K562 (cell line): ENCODE data around the gene SPEM3. TPM values are rescaled to one million over a fixed set of nuclear protein-coding genes. Genes with fewer than 3 reads are reported as not detected.

Experiments used
- ATAC-seq: fragments of 200-7000 bp; cut with Tn5 transposase; 3 replicates; pipeline ENCODE4 v1.9.1; 2020; ENCODE audit warnings: moderate library complexity
- BruUV-seq: library from RNA; stranded (reverse); fragments of 400-500 nt; replicated peaks from 2 replicates; lab custom pipeline; 2021; lab: Mats Ljungman, UMichigan
- CTCF ChIA-PET: fragments of 300-600 bp; formaldehyde crosslinking; extraction: SDS; loops from one replicate; lab custom pipeline; 2021; ENCODE audit warnings: low intra/inter-chr PET ratio; lab: Yijun Ruan, JAX
- POLR2A ChIA-PET: fragments of 300-600, 350-650 bp; sonication (Branson Sonifier 250); formaldehyde crosslinking; extraction: SDS; loops from one replicate; lab custom pipeline; 2021; ENCODE audit warnings: antibody characterized with exemption, inconsistent platforms; lab: Yijun Ruan, JAX
- DNase-seq, 4 experiments: peaks; one replicate each; pipeline versions ENCODE4 v3.0.0 to v3.0.0-alpha.2; 2011 to 2018; ENCODE audit warnings: low spot score in 3 of 4, mixed read lengths in 3 of 4; ENCODE audit errors: extremely low read depth in 1 of 4
- FAIRE-seq: peaks from 2 replicates; lab custom pipeline; 2011; peaks lifted over from hg19 to GRCh38; lab: Jason Lieb, UNC
- H2AFZ ChIP-seq: 2 replicates; pipeline ENCODE4 v1.6.0; 2011; ENCODE audit warnings: low read depth, low read length, control low read depth, inconsistent platforms
- H3K27ac ChIP-seq: fragments of 200-600 bp; 3 replicates; pipeline ENCODE4 v1.8.0; 2011; ENCODE audit warnings: low read depth, mild to moderate bottlenecking, control low read depth, inconsistent platforms, low read length, moderate library complexity, mixed read lengths; ENCODE audit errors: extremely low read depth
- H3K27me3 ChIP-seq, 2 experiments: fragments of 300-600 bp in 1 of 2; 2 replicates in 1 of 2; 3 replicates in 1 of 2; pipeline versions ENCODE4 v1.6.0 to v1.8.0; 2011; ENCODE audit warnings: inconsistent platforms in 2 of 2, low read length in 2 of 2, mild to moderate bottlenecking in 1 of 2, mixed read lengths in 1 of 2, moderate library complexity in 1 of 2; ENCODE audit not compliant: control insufficient read depth in 2 of 2, insufficient read depth in 2 of 2
- H3K36me3 ChIP-seq: fragments of 300-600 bp; 3 replicates; pipeline ENCODE4 v1.8.0; 2011; ENCODE audit warnings: mild to moderate bottlenecking, low read length, inconsistent platforms; ENCODE audit not compliant: control insufficient read depth, insufficient read depth
- H3K4me1 ChIP-seq, 2 experiments: fragments of 200-600 bp in 1 of 2; replicated peaks in 1 of 2; 2 replicates in 1 of 2; 3 replicates in 1 of 2; pipeline versions ENCODE4 v1.5.1 to v1.8.0; 2011; ENCODE audit warnings: inconsistent platforms in 2 of 2, low read length in 2 of 2, mild to moderate bottlenecking in 1 of 2, mixed read lengths in 1 of 2, moderate library complexity in 1 of 2; ENCODE audit not compliant: control insufficient read depth in 2 of 2, insufficient read depth in 2 of 2
- H3K4me2 ChIP-seq: 2 replicates; pipeline ENCODE4 v1.6.1; 2011; ENCODE audit warnings: low read length, control low read depth, inconsistent platforms, mixed read lengths; ENCODE audit not compliant: insufficient read depth
- H3K4me3 ChIP-seq: fragments of 200-600 bp; sonication (generic), shearing (Covaris generic); 2 replicates; pipeline ENCODE4 v1.5.1; 2016; ENCODE audit warnings: control low read depth, inconsistent platforms
- H3K79me2 ChIP-seq: fragments of 200-600 bp; 3 replicates; pipeline ENCODE4 v1.8.0; 2011; ENCODE audit warnings: low read length, inconsistent platforms; ENCODE audit not compliant: control insufficient read depth, insufficient read depth
- H3K9ac ChIP-seq, 2 experiments: 2 replicates each; pipeline versions ENCODE4 v1.6.0 to v1.6.1; 2011; ENCODE audit warnings: low read depth in 2 of 2, low read length in 2 of 2, control low read depth in 1 of 2, inconsistent platforms in 1 of 2, mild to moderate bottlenecking in 1 of 2, mixed read lengths in 1 of 2; ENCODE audit not compliant: insufficient read depth in 1 of 2
- H3K9me1 ChIP-seq: one replicate; pipeline ENCODE4 v1.6.0; 2011; ENCODE audit warnings: inconsistent platforms, mild to moderate bottlenecking, low read length, moderate library complexity; ENCODE audit not compliant: control insufficient read depth, insufficient read depth
- H3K9me3 ChIP-seq: replicated peaks from 2 replicates; pipeline ENCODE4 v1.5.1; 2011; ENCODE audit warnings: low read depth, low read length, inconsistent platforms; ENCODE audit not compliant: control insufficient read depth, insufficient read depth
- H4K20me1 ChIP-seq: replicated peaks from 2 replicates; pipeline ENCODE4 v1.6.1; 2011; ENCODE audit warnings: low read length, inconsistent platforms, mixed read lengths; ENCODE audit not compliant: control insufficient read depth, insufficient read depth
- CC2D1A ChIP-seq: fragments of 450-650 bp; IDR thresholded peaks from 2 replicates; pipeline ENCODE4 v1.6.1; 2017; ENCODE audit warnings: mild to moderate bottlenecking
- FOSL1 ChIP-seq: fragments of 200-800 bp; sonication (Bioruptor generic); conservative IDR thresholded peaks from 2 replicates; pipeline ENCODE4 v1.6.1; 2016; ENCODE audit warnings: missing genetic modification characterization, missing compliant biosample characterization
- HDAC3 ChIP-seq: fragments of 450-650 bp; IDR thresholded peaks from 2 replicates; pipeline ENCODE4 v1.6.1; 2018; ENCODE audit warnings: borderline replicate concordance, mild to moderate bottlenecking, moderate library complexity; ENCODE audit not compliant: partially characterized antibody
- ZNF140 ChIP-seq: fragments of 250-450 bp; sonication (Bioruptor Pico); IDR thresholded peaks from 2 replicates; pipeline ENCODE4 v1.8.0; 2021; ENCODE audit warnings: moderate library complexity, mild to moderate bottlenecking, inconsistent platforms
- WGBS: fragments of 100-300 bp; shearing (Covaris generic); methylation state at CpG from one replicate; pipeline ENCODE4 v1.1.6; 2016; ENCODE audit warnings: low coverage, mixed read lengths; ENCODE audit not compliant: insufficient coverage; ENCODE audit errors: missing lambda C conversion rate; 5-methylcytosine and 5-hydroxymethylcytosine counted together
- in situ Hi-C: fragments of 300-500 bp; cut with MboI; formaldehyde crosslinking; loops from 4 replicates; pipeline ENCODE4 v1.15.0; 2018; ENCODE audit warnings: inconsistent platforms, mixed read lengths
- intact Hi-C: fragments of 100-400 bp; cut with micrococcal nuclease; formaldehyde crosslinking; loops from 2 replicates; pipeline ENCODE4 v1.14.2; 2022
- polyA plus RNA-seq, 8 experiments: library from polyadenylated mRNA; depleted of rRNA in 4 of 8; stranded (reverse) in 5 of 8; unstranded in 3 of 8; fragments of >200 nt; fragmentation: Nextera tagmentation in 2 of 8; fragmentation: Illumina TruSeq in 1 of 8; extraction: Ambion mirVana in 2 of 8; extraction: Trizol in 1 of 8; gene quantifications; 2 replicates each; pipeline versions ENCODE4 v1.2.1 to v1.2.3, GENCODE V29; 2011 to 2014; ENCODE audit warnings: inconsistent platforms in 1 of 8, missing spikeins in 1 of 8
- total RNA-seq, 7 experiments: library from RNA; depleted of rRNA in 6 of 7; stranded (reverse); fragments of >200 nt in 6 of 7; fragmentation: Illumina TruSeq in 2 of 7; extraction: Trizol in 2 of 7; gene quantifications; 2 replicates each; pipeline versions ENCODE4 v1.2.1 to v1.2.3, GENCODE V29; 2011 to 2021; ENCODE audit warnings: low replicate concordance in 1 of 7
- TF ChIP-seq, protein P1 (sequence below): IDR thresholded peaks from 2 replicates; pipeline ENCODE4 v1.6.1; 2016; ENCODE audit warnings: missing genetic modification characterization, missing compliant biosample characterization
- TF ChIP-seq, protein P2 (sequence below), 3 experiments: fragments of 200-800 bp in 1 of 3; sonication (Bioruptor generic) in 1 of 3; sonication (generic) in 1 of 3; formaldehyde crosslinking in 1 of 3; IDR thresholded peaks; 2 replicates each; pipeline versions ENCODE4 v1.6.1 to v1.8.0; 2016 to 2022; ENCODE audit warnings: mild to moderate bottlenecking in 2 of 3, missing compliant biosample characterization in 2 of 3, missing genetic modification characterization in 2 of 3, missing genetic modification reagents in 1 of 3

SPEM3 gene
- total and polyA plus RNA-seq, 9 of the 15 experiments (the other 6 are each of a cell fraction or from before 2014, with no cell fraction given): not detected

DNA sequence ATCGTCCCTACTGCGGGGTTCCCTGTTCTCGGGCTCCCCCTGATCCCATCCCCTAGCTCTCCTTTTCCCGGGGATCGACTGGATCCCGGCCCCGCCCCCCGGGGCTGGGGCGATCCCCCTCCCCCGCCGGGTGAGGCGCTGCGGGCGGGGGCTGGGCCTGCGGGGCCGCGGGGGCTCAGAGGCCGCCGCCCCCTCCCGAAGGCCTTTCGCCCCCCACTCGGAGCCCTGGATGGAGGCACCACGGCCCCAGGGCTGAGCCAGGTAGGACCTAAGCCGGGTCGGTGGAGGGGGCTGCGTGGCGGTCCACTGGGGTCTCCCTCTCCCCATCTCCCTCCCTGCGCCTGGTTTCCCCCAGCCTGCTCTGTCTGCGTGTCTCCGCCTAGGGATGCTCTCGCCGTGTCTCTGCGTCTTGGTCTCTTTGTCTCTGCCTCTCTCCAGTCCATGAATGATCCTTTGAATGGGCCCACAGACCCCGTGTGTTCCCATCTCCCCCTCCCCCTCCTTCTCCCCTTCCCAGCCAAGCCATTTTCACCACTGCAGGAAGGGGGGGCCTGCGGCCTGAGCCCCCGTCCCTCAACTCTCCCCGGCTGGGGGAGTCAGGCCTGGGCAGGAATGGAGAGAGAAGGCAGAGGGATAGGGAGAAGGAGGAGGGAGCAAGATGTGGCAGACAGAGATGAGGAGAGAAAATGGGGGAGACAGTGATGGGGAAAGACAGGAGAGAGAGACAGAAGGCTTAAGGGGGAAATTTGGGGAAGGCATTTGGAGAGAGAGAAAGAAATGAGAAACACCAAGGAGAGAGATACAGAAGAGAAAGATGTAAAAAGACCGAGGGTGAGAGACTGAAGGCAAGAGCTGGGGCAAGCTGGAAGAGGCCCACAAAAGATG is 23.1 kb upstream of the SPEM3 start:
- Histone ChIP-seq H3K36me3 (peaks cover 6% of the 10 kb centered on the region; the same call in 1 of the 3 replicates), H3K9me3 (no peaks in the 10 kb centered on the region), H3K9ac (peak overlapping the region; percentile 57 to 87; a peak in 3 of 4 replicates), H3K9me1 (no peaks in the 10 kb centered on the region), H3K79me2 (peaks cover 8% of the 10 kb centered on the region; the same call in 2 of the 3 replicates), H3K4me2 (peak overlapping the region; percentile 78), H2AFZ (peak overlapping the region; percentile 81), H3K4me3 (peak overlapping the region; percentile 68), H3K27ac (peak overlapping the region; percentile 78; the same call in 1 of the 3 replicates), H4K20me1 (no peaks in the 10 kb centered on the region), H3K27me3 (no peaks in the 10 kb centered on the region), H3K4me1 (peaks cover 11 to 20% of the 10 kb centered on the region in 2 experiments; a peak in 3 of 5 replicates)
- DNase-seq: peak in 2 of 4 experiments; percentile 62 to 65
- TF ChIP-seq HDAC3 (no peak), ZNF140 (no peak), CC2D1A (0 out of 2 replicates have a peak, but pooled peaks have one; percentile 4), FOSL1 (tag) (no peak)
- TF ChIP-seq, protein P1, sequence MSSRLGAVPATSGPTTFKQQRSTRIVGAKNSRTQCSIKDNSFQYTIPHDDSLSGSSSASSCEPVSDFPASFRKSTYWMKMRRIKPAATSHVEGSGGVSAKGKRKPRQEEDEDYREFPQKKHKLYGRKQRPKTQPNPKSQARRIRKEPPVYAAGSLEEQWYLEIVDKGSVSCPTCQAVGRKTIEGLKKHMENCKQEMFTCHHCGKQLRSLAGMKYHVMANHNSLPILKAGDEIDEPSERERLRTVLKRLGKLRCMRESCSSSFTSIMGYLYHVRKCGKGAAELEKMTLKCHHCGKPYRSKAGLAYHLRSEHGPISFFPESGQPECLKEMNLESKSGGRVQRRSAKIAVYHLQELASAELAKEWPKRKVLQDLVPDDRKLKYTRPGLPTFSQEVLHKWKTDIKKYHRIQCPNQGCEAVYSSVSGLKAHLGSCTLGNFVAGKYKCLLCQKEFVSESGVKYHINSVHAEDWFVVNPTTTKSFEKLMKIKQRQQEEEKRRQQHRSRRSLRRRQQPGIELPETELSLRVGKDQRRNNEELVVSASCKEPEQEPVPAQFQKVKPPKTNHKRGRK (tag): 0 out of 2 replicates have a peak, but pooled peaks have one; percentile 25
- TF ChIP-seq, protein P2, sequence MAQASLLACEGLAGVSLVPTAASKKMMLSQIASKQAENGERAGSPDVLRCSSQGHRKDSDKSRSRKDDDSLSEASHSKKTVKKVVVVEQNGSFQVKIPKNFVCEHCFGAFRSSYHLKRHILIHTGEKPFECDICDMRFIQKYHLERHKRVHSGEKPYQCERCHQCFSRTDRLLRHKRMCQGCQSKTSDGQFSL (CRISPR knock-in tag; IDR thresholded peaks at IDR 0.05): 0 out of 2 replicates have a peak, but pooled peaks have one; percentile 15
- TF ChIP-seq, protein P2 (tag; IDR thresholded peaks at IDR 0.05): no peak
- WGBS: 0% methylated on average over 1 of the region's 38 CpGs
- no peak for FAIRE-seq
- no peak for ATAC-seq
- intact Hi-C loops: no loop called here
- BruUV-seq: TSS peak; percentile 76
- ChIA-PET CTCF (no interaction called here), POLR2A (interaction anchor here (1.3 kb wide), 1 partner anchor 156 kb away, joined by 4 read pairs; the partner anchor contains the start of gene SENP3)
- in situ Hi-C loops: no loop called here
